Fibroblast of skin of abdomen (primary cell): Measurements from ENCODE around the gene SRRM4.
"Not testable (repeated sequence)": the region's sequence is repeated elsewhere in the genome, so short reads cannot be mapped to it uniquely, and the experiment has no call there.

Experiments
- DNase-seq: peaks from one replicate; pipeline ENCODE4 v3.0.0-alpha.2; 2013

Gene SRRM4

GRCh38 chr12:119008691-119009221, 27.4 kb downstream of the SRRM4 start:
- DNase-seq = no peak

GRCh38 chr12:119011231-119011630, 29.9 kb downstream of the SRRM4 start:
- DNase-seq = no peak

DNA sequence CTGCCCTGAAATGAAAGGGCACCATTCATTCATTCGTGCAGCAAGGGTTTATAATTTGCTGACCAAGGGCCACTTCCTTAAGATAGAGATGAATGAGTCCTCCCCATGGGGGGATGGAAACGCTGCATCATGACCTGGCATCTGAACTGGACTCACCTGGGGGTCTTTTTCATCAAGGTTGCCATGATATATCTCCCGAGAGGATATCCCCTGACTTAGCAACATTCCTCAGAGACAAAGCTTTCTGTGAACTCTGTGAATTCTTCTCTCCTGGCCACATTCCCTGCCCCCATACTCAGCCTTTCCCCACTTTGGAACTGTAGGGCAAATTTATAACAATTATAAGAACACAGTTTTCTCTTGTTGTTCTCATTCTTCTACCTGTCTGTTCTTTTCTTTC, 30.8 kb downstream of the SRRM4 start:
- no peak for DNase-seq

- DNase-seq = no peak
Observed at GRCh38 chr12:119013023-119013422, 31.7 kb downstream of the SRRM4 start.

DNA sequence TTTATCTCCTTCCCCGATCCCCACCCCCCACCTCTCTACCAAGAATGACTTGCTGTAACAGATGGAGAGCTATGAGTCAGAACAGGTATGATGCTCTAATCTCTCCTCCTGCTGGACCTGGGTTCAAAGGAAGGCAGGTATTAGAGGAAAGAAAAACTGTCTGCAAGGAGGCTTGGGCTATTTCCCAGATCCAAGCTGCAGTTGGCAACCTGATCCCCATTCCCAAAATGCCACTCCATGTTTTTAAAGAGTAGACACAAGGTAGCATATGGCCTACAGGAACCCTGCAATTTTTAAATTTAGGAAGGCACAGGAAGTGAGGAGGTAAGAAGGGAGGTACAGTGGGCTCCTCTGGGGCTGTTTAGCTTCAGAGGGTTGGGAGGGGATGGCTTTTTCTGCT, 33.0 kb downstream of the SRRM4 start:
- DNase-seq = no peak

DNA sequence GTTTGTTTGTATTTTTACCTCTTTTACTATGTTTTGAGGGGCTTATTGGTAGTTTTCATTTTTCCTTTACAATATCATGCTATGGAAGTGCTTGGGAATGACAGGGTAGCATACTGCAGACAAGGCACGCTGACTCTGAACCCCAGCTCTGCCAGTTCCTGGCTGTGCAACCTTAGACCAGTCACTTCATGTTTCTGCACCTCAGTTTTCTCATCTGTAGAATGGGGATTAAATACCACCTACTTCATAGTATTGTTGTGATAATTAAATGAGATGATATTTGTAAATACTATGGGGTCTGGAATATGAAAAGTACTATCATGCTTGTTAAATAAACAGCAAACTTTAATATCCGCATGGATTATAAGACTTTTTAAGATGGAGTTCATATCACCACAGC, 35.4 kb downstream of the SRRM4 start:
- DNase-seq = no peak

- DNase-seq = no peak
Observed at GRCh38 chr12:119019166-119019565, 37.8 kb downstream of the SRRM4 start.

DNA sequence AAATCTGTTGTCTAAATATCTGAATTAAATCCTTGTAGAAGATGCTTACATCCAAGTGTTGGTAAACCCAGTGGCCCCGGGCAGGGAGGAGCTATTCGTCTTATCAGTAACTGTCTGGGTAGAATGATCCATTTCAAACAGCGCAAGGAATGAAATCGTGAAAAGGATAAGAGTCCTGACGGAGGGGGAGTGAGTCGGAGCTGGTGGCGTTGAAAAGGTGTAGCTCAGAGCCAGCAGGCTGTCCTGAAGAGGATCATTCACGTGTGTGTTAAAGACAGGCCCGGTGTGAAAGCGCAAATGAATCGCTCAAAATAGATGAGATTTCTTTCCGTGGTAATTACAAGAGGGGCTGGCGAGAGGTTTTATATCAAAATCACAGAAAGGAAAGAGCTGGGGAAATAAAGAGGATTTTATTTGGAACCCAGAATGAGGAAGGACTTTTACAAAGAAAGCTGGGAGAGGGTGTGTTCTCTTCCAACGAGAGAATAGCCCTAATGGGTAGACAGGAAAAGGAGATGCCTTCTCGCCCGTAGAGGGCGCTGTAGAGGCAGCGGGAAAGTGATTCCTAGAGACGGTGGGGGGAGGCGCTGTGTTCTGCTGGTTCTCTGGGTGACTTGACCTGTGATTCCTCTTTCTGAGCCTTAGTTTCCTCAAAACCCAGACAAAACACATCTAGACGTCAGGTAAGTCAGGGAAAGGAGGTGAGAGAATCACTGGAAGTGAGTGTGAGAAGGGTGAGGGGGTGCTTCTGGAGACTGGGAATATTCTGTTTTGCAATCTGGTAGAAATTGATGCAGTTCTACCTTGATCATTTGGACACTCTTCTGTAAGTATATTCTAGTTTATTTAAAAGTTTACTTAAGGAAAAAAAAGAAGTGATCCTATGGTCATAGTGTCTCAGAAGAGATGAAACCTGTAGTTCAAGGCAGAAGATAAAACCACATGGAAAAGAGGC, 39.3 kb downstream of the SRRM4 start:
- DNase-seq = no peak

DNA sequence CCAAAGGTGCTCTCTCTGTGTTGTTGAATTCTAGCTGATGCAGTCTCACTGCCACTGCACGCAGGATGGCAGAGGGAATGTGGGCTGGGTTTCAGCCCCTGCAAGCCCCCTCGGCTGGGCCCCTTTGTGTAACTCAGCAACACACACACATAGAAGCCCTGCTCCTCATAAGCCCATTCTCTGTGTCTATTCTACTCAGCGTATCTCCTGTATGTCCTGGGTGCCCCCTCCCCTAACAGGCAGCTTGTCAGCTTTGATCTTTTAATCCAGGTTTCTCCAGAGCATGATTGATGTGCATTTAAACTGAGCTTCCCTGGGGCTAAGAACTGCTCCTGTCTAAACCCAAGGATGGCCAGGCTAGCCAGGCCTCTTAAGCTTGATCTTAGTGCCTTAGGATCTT, 43.0 kb downstream of the SRRM4 start:
- no peak for DNase-seq

DNA sequence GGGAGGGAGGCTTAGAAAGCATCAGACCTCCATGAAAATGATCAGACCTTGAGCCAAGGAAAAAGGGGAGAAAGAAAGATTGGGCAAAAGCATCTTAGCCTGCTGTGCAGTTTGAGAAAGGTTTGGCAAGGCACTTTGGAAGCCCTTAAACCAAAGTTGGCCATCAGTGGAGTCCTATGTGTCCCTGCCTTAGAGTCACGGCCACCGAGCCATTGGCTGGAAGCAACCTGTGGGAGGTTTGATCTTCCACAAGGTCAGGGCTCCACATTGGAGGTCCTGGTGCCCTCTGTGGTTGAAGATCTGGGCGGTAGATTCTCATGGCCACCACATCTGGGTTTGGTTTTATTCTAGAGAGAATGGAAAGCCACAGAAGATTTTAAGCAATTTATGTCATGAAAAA, 44.4 kb downstream of the SRRM4 start:
- no peak for DNase-seq

DNA sequence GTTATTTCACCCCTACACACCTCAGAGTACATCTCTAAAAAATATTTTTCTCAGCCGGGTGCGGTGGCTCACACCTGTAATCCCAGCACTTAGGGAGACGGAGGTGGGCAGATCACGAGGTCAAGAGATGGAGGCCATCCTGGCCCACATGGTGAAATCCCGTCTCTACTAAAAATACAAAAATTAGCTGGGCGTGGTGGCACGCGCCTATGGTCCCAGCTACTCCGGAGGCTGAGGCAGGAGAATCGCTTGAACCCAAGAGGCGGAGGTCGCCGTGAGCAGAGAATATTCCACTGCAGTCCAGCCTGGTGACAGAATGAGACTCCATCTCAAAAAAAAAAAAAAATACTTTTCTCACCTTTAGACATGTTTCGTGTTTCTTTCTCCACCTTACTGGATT, 52.0 kb downstream of the SRRM4 start:
- not testable (repeated sequence) for DNase-seq

- DNase-seq = peak; percentile 10
Observed at GRCh38 chr12:119036878-119037825, 55.8 kb downstream of the SRRM4 start.

DNA sequence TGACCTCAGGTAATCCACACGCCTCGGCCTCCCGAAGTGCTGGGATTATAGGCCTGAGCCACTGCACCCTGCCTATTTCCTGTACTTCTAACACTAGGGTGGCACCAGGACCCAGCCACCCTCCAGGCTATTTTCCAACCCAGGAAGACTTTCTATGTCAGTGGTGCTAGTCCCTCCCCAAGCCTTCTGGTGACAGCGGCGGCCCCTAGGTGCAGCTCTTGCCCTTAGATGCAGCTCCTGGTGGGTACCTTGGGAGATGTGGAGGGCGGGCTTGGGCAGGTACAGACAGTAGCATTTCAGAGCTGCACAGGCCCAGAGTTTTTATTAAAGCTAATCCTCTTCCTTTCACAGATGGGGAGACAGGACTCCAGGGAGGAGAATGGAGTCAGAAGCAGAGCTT, 62.8 kb downstream of the SRRM4 start:
- DNase-seq = no peak

DNA sequence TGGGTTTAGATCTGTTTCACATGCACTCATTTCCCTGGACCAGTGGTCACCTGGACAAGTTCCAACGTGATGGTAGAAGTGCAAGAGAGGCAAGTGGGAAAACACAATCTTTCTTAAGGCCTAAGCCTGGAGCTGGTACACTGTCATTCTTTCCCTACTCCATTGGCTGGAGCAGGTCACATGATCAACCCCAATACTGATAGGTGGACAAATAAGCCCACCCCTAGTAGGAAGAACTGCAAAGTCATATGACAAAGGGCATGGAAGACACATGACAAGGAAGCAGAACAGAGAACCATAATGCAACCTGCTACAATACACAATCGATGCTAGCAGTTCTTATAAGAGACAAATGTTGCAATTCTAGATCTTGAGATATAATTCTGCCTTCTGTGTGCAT, 66.3 kb downstream of the SRRM4 start:
- no peak for DNase-seq

- DNase-seq = no peak
Observed at GRCh38 chr12:119050663-119051062, 69.3 kb downstream of the SRRM4 start.

- DNase-seq = no peak
Observed at GRCh38 chr12:119051474-119051873, 70.1 kb downstream of the SRRM4 start.

DNA sequence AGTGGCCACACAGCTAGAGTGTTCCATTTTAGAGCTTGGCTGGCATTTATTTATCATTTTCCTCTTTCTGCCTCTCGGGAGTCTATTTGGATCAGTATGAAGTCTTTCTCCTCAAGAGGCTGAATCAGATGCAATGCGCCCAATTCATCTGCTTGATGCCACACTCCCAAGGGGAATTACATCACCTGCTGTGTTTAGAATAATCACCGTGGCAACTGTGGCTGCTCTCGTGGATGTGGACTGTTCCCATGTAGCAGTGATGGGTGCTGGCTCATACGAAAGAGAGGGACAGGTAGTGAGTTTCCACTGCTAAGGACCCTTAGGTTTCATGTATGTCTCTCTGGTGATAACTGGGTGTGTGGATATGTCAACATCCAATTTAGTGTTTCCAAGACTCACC, 70.7 kb downstream of the SRRM4 start:
- no peak for DNase-seq

DNA sequence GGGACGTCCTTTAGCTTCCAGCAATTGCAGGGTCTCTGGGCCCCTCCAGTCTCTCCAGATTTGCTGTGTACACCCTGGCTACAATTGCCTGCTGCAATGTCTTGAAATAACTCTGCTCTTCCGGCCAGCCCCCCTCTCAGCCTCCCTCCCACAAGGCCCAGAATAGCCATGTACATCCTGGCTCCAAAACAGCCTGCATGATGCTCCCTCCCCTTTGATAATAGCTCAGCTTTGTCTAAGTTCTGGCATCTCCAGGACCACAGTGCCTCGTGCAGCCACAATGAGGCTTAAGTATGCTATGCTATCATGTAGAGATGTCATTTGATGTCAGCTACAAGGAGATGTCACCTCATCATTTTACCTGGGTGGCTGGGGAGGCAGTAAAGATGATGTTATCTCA, 74.6 kb downstream of the SRRM4 start:
- DNase-seq = no peak

DNA sequence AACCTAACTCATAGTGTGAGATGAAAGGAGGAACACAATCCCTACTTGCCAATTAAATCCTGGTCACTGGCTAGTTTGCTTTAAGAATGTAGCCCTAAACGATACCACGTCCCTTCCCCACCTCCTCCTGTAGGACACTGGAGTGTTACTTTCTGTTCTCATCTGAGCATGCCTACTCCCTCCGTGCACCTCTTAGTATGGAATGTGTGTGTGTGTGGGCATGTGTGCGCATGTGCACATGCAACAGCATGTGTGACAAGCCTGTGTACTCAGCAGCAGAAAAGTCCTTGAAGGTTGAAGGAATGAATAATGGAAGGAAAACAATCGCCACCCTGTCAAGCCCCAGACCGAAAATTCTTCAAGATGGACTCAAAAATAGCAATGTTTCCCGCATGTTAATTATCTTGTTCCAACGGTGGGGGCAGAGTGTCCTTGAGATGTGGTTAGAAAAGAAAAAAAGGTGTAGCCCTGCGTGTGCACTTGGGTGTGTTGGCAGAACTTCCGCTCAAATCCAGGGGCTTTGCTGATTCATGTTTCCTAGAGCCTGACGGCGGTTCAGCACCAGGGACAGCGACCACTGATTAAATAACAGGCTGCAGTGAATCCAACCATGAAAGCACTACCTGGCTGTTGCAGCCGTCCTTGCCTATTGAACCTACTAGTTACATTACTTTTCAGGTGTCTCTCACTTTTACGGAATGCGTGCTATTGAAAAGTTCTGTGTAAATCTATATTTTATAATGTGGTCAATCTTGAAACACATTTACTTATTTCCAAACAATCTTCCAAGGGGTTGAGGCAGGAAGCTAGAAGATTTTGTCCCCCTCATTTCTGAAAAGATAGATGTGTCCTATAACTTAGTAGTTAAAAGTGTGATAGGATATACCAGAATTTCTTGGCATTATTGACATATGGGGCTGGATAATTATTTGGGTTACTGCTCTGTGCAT, 79.8 kb downstream of the SRRM4 start:
- DNase-seq = peak; percentile 10

- DNase-seq = no peak
Observed at GRCh38 chr12:119068129-119068856, 87.0 kb downstream of the SRRM4 start.

DNA sequence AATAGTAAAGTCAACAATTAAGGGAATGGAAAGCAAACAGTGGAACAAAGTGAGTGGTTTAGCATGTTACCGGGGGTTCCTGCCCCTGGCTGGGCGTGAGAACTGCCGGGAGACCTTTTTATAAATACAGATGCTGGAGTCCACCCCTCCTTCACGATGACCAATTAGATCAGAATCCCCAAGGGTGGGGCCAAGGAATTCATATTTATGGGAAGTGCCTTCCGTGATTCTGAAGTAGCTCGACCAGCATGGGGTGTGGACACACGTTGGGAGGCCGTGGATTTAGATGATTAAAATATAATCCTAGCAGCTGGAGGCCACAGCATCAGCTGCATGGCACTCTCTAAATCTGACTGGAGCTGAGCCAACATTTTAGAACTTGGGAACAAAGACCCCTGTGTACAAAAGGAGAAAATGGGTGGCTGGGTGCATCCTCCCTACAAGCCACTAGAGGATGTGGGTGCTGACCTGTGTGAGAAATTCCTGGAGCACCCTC, 87.9 kb downstream of the SRRM4 start:
- no peak for DNase-seq
